Adrenal gland (tissue), 12 donors: ENCODE measurements around the gene STAM. TPM values are rescaled to one million over a fixed set of nuclear protein-coding genes. Genes with fewer than 3 reads are reported as not detected.

Experiments used
- DNase-seq, 7 donors: peaks; one replicate each; pipeline ENCODE4 v3.0.0-alpha.2; 2019 to 2020
- H3K27ac ChIP-seq, 5 donors: fragments of 200-600 bp; sonication (generic) in 4 of 5; 1 replicate in 3 of 5; 2 replicates in 2 of 5; pipeline versions ENCODE4 v1.5.1 to v1.8.0; 2016 to 2020; ENCODE audit warnings: mild to moderate bottlenecking in 1 of 5
- H3K27me3 ChIP-seq: fragments of 200-600 bp; 2 replicates; pipeline ENCODE4 v1.8.0; 2021
- H3K36me3 ChIP-seq, 2 donors: fragments of 200-600 bp; replicated peaks in 1 of 2; 1 replicate in 1 of 2; 2 replicates in 1 of 2; pipeline versions ENCODE4 v1.5.1 to v1.8.0; 2018 to 2022
- H3K4me1 ChIP-seq, 2 donors: fragments of 200-600 bp; replicated peaks in 1 of 2; 1 replicate in 1 of 2; 2 replicates in 1 of 2; pipeline versions ENCODE4 v1.5.1 to v1.8.0; 2018 to 2021
- H3K4me3 ChIP-seq, 4 donors: fragments of 200-600 bp; sonication (generic) in 3 of 4; one replicate each; pipeline ENCODE4 v1.5.1; 2016 to 2018
- H3K9me3 ChIP-seq, 3 donors: fragments of 200-600 bp; sonication (generic) in 1 of 3; replicated peaks in 1 of 3; 1 replicate in 2 of 3; 2 replicates in 1 of 3; pipeline versions ENCODE4 v1.5.1 to v1.8.0; 2016 to 2021
- POLR2A ChIP-seq, 2 donors: fragments of 450-650 bp; IDR thresholded peaks; one replicate each; pipeline ENCODE4 v1.6.1; 2017; ENCODE audit warnings: antibody characterized with exemption in 2 of 2, mild to moderate bottlenecking in 2 of 2, moderate library complexity in 1 of 2
- WGBS, 4 donors: extraction: QIAGEN DNeasy Blood & Tissue Kit in 2 of 4; methylation state at CpG; one replicate each; pipeline versions ENCODE4 v1.1.5 to v1.1.7; 2013 to 2017; 5-methylcytosine and 5-hydroxymethylcytosine counted together
- intact Hi-C, 2 donors: fragments of 100-400 bp; cut with DNase I; formaldehyde crosslinking; loops; one replicate each; pipeline versions ENCODE4 v1.14.1 to v1.15.0; 2022 to 2023
- polyA plus RNA-seq, 3 donors: library from polyadenylated mRNA; stranded (reverse); fragments of 200-250 nt in 2 of 3; fragments of 350-450 nt in 1 of 3; fragmentation: Illumina TruSeq in 1 of 3; extraction: RNeasy Lipid Tissue Mini Kit (QIAGEN cat#74804) in 1 of 3; gene quantifications; one replicate each; pipeline ENCODE4 v1.2.3, GENCODE V29; 2013 to 2014
- total RNA-seq, 9 donors: library from RNA; depleted of rRNA in 4 of 9; stranded (reverse); fragments of >200 nt in 4 of 9; fragments of 120-200 nt in 1 of 9; fragmentation: NEBNext Ultra II Directional in 1 of 9; extraction: Animal tissue kit (Norgen Biotek cat#: 25700) in 1 of 9; gene quantifications; one replicate each; pipeline versions ENCODE4 v1.1.0 to v1.2.4, GENCODE V29; 2013 to 2023
- TF ChIP-seq, protein P1 (sequence below), 6 experiments: fragments of 450-650 bp in 4 of 6; fragments of 200-600 bp in 2 of 6; sonication (generic) in 1 of 6; IDR thresholded peaks; 1 replicate in 5 of 6; 2 replicates in 1 of 6; pipeline versions ENCODE4 v1.5.1 to v1.8.0; 2016 to 2021; ENCODE audit warnings: antibody characterized with exemption in 6 of 6, mild to moderate bottlenecking in 2 of 6, moderate library complexity in 1 of 6
- donor health status: healthy with polysubstance abuse.
- donor health status: Bipolar disorder and iron deficiency.
- donor health status: DM: yes; HTN: yes; CAD: no.
- donor health status: DM: no; HTN: no; CAD: no.
- donor health status: DM: no; HTN: no; CAD: no.
- donor health status: DM: yes; HTN: yes; CAD: no.

The STAM gene
- total and polyA plus RNA-seq, 12 donors, result 10.3 to 58.4 (median 27.0) TPM

DNA sequence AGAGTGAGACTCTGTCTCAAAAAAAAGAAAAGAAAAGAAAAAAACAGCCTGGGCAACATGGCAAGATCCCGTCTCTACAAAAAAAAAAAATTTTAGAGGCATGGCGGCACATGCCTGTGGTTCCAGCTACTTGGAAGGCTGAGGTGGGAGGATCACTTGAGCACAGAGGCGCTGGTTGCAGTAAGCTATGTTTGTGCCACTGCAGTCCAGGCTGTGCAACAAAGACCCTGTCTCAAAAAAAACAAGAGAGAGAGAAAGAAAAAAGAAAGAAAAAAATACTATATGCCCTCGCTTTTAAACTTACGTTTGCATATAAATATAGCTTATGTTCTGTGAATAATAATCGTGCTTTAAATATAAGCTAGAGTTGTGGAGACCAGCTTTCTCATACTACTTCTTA lies 38.0 kb upstream of the STAM start:
- intact Hi-C loops, result loop anchor here in 1 of 2 donors (5.0 kb wide), 1 partner anchor 136 kb away; no protein-coding TSS in a partner anchor
- no peak overlapping the region for H3K4me3 ChIP-seq
- no peaks in the 10 kb centered on the region for H3K27me3 ChIP-seq
- no peaks in the 10 kb centered on the region for H3K4me1 ChIP-seq
- DNase-seq, result no peak
- TF ChIP-seq, protein P1, sequence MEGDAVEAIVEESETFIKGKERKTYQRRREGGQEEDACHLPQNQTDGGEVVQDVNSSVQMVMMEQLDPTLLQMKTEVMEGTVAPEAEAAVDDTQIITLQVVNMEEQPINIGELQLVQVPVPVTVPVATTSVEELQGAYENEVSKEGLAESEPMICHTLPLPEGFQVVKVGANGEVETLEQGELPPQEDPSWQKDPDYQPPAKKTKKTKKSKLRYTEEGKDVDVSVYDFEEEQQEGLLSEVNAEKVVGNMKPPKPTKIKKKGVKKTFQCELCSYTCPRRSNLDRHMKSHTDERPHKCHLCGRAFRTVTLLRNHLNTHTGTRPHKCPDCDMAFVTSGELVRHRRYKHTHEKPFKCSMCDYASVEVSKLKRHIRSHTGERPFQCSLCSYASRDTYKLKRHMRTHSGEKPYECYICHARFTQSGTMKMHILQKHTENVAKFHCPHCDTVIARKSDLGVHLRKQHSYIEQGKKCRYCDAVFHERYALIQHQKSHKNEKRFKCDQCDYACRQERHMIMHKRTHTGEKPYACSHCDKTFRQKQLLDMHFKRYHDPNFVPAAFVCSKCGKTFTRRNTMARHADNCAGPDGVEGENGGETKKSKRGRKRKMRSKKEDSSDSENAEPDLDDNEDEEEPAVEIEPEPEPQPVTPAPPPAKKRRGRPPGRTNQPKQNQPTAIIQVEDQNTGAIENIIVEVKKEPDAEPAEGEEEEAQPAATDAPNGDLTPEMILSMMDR (IDR thresholded peaks at IDR 0.05), result no peak
- TF ChIP-seq POLR2A (IDR thresholded peaks at IDR 0.05), result no peak
- 73 to 79% (median 75%) methylated on average over 6 of the region's 6 CpGs for WGBS, 4 donors
- H3K9me3 ChIP-seq, result no peaks in the 10 kb centered on the region
- H3K27ac ChIP-seq, result no peak overlapping the region
- H3K36me3 ChIP-seq, result no peaks in the 10 kb centered on the region

GRCh38 chr10:17606547-17607040 lies 37.4 kb upstream of the STAM start:
- 44 to 58% (median 50%) methylated on average over 3 of the region's 3 CpGs for WGBS, 4 donors
- TF ChIP-seq POLR2A (IDR thresholded peaks at IDR 0.05), result no peak
- TF ChIP-seq, protein P1 (IDR thresholded peaks at IDR 0.05), result no peak
- no peak overlapping the region for H3K4me3 ChIP-seq
- H3K9me3 ChIP-seq, result no peaks in the 10 kb centered on the region
- H3K27me3 ChIP-seq, result no peaks in the 10 kb centered on the region
- no peaks in the 10 kb centered on the region for H3K4me1 ChIP-seq
- H3K36me3 ChIP-seq, result no peaks in the 10 kb centered on the region
- no peak for DNase-seq
- intact Hi-C loops, result loop anchor here in 1 of 2 donors (5.0 kb wide), 1 partner anchor 136 kb away; no protein-coding TSS in a partner anchor
- no peak overlapping the region for H3K27ac ChIP-seq

DNA sequence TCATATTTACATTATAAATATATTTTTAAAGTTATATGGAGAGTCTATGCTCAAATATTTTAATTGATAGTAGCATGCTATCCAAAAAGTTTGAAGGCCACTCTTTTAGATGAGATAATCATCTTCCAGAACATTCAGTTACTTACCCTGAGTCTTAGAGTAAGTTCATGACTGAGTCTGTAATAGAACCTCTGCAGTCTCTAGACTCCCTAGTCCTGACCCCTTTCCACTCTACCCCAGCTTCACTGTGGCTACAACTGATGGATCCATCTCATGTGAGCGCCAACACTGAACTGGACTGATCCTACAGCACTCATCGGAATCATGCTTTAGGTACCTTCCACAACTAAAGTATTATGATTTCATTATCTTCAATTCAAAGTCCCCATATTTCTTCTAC lies 36.9 kb upstream of the STAM start:
- H3K27me3 ChIP-seq, result no peaks in the 10 kb centered on the region
- no peak for TF ChIP-seq POLR2A (IDR thresholded peaks at IDR 0.05)
- TF ChIP-seq, protein P1 (IDR thresholded peaks at IDR 0.05), result no peak
- DNase-seq, result no peak
- no peaks in the 10 kb centered on the region for H3K4me1 ChIP-seq
- H3K4me3 ChIP-seq, result no peak overlapping the region
- H3K9me3 ChIP-seq, result no peaks in the 10 kb centered on the region
- no peaks in the 10 kb centered on the region for H3K36me3 ChIP-seq
- intact Hi-C loops, result loop anchor here in 1 of 2 donors (5.0 kb wide), 1 partner anchor 135 kb away; no protein-coding TSS in a partner anchor
- H3K27ac ChIP-seq, result no peak overlapping the region
- 40 to 55% (median 43%) methylated on average over 2 of the region's 2 CpGs for WGBS, 4 donors

- Histone ChIP-seq H3K27me3 (no peaks in the 10 kb centered on the region), H3K9me3 (no peaks in the 10 kb centered on the region), H3K27ac (no peak overlapping the region), H3K4me3 (no peak overlapping the region), H3K36me3 (no peaks in the 10 kb centered on the region), H3K4me1 (no peaks in the 10 kb centered on the region)
- intact Hi-C loops, result loop anchor here in 1 of 2 donors (5.0 kb wide), 1 partner anchor 135 kb away; no protein-coding TSS in a partner anchor
- peak in 1 of 7 donors; percentile 23 for DNase-seq
- WGBS, 4 donors, result 51 to 58% (median 55%) methylated on average over 9 of the region's 9 CpGs
- TF ChIP-seq, protein P1 (IDR thresholded peaks at IDR 0.05), result peak; percentile 80 to 95 (median 88)
- TF ChIP-seq POLR2A (IDR thresholded peaks at IDR 0.05), result no peak
Observed at GRCh38 chr10:17607603-17608332, 36.2 kb upstream of the STAM start.
